DMS79 (cell line): ENCODE measurements around the gene ZC3H7B.
"Not testable (repeated sequence)": the region's sequence is repeated elsewhere in the genome, so short reads cannot be mapped to it uniquely, and the experiment has no call there.

Experiments used
- DNase-seq: peaks from one replicate; lab custom pipeline; 2025; lab: John Stamatoyannopoulos, UW

The ZC3H7B gene

GRCh38 chr22:41301085-41302020 is at the start of gene ZC3H7B:
Gene ZC3H7B (plus strand): TSS chr22:41301525. CDS start chr22:41320661, 19,136 bp downstream.
- peak; percentile 46 for DNase-seq

DNA sequence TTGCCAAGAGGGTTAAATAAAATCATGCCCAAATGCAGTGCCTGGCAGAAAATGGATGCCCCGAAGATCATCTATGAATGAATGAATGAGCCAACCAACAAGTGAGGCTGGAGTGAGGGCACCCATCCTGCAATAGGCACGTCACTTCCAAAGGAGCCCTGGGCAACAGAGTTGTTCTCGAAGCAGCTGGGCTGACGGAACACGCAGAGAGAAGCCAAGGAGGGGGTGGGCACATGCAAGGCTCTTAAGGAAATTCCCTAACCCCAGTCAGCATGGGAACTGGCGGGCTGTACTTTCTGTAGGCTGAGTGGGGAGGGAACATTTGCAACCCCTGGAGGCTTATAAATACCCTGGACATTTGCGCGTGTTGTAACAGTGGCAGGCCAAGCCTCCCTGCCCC is 49.0 kb upstream of the ZC3H7B start:
- DNase-seq = no peak

GRCh38 chr22:41254230-41254629 is 47.1 kb upstream of the ZC3H7B start:
- DNase-seq = no peak

DNA sequence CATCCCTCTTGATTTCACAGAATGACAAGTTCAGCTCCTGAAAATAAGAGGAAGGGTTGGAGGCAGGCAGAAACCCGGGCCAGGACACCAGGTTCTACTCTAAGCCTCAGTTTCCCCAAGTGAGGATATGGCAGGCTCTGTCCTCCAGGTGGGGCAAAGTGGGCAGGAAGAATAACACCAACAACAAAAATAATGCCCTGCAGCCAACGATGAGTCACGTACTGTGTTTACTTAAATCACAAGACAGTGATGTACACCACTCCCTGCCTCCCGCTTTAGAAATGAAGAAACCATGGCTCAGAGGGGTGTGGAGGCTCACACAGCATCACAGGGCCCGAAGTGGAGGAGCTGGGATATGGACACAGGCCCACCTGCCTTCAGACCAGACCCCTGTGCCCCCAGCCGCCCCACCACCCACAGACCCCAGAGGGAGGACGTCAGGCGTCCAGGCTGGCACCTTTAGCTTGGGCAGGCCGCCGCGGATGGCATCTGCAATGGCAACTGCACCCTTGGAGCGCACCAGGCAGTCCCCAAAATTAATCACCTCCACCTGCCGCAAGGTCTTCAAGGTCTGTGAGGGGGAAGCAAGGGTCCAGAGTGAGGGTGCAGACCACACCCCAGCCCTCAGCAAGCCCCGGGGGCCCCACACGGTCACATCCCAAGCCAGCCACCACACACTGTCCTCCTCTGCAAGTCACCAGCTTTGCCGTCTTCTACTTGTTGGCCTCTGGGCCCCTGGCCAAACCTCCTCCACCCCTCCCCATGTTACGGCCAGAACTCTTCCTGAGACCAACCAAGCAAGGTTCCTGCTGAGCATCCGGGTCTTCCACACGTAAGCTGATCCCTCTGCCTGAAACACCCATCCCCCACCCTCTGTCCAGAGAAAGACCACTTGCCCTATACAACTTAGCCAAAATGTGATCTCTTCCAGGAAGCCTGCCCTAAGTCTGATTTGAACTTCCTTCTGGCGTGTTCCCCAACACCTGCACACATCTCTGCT is 44.8 kb upstream of the ZC3H7B start:
- no peak for DNase-seq

- DNase-seq = no peak
These were observed 43.6 kb upstream of the ZC3H7B start for GRCh38 chr22:41257696-41258095.

- DNase-seq = not testable (repeated sequence)
These were observed 41.6 kb upstream of the ZC3H7B start for GRCh38 chr22:41259756-41260155.

GRCh38 chr22:41260871-41261270 is 40.5 kb upstream of the ZC3H7B start:
- DNase-seq = no peak

GRCh38 chr22:41261541-41262249 is 39.6 kb upstream of the ZC3H7B start:
- no peak for DNase-seq

DNA sequence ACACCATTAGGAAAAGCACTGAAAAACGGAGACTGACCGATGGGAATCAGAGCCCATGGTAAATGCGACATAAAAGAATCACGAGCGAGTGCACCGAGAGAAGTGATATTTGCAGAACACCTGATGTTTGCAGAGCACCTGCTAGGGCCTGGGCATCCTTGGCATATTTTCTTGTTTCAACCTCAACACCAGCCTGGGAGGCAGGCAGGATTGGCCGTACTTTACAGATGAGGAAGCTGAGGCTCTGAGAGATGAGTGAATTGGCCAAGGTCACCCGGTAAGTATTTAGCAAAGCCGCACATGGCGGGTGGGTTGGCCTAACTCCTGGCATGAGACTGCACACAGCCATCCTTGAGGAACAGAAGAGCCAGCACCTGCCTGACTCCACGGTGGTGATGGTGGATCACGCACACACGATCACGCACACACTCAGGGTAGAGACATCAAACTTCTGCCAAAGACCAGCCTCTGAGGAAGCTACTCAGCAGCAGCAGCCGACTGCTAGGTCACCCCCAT is 39.0 kb upstream of the ZC3H7B start:
- DNase-seq = no peak

DNA sequence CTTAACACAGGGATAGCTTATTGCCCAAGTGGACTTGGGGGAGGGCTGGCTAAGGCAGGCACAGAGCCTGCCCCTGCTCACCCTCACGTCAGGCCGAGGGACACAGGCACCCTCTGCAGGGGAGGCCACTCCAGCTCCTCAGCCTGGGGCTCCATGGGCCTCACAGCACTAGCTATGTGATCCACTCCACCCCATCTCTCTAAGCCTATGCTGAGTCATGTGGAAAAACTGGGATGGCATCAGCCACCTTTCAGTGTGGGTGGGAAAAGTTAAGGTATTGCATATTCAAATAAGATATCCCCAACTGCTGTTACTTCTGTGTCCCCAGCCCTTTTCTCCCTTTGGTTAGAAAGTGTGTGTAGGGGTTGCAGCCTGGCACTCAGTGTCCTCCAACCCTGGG is 37.6 kb upstream of the ZC3H7B start:
- no peak for DNase-seq

DNA sequence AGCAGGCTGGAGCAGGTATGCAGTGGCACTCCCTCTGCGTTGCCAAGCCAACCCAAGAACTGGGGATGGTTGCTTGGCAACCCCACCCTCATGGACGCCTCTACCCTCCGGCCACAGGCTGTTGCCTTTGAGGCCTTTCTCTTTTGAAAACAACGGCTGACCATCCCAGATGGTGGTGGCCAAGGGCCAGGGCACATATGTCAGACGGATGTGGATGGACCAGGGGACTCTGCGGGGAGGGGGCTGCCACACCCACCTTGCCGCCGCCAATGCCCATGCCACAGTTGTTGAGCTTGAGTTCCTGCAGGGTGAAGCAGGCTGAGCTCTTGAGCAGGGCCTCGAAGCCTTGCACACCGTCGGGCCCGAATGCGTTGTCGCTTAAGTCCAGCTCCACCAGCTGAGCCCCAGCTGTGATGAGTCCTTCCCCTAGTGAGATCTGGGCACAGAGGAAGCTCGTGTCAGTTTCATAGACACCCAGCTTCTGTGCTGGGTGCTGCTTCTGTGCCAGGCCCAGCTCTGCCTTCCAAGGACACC is 36.9 kb upstream of the ZC3H7B start:
- no peak for DNase-seq

DNA sequence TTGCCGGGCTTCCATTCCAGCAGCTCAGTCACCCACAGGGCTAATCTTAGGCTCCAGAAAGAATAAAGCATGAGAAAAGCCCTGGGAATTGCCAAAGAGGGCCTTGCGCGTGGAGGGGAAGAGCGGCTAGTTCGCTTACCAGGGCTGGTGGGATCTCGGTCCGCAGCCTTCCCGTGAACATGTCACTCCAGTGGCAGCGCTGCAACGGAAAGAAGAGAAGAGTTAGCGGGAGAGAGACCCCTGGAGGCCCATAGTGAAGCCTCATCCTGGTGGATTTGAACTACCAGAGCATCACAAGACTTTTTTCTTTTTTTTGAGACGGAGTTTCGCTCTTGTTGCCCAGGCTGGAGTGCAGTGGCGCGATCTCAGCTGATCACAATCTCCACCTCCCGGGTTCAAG is 33.4 kb upstream of the ZC3H7B start:
- no peak for DNase-seq

- no peak for DNase-seq
These were observed 29.5 kb upstream of the ZC3H7B start for GRCh38 chr22:41271787-41272186.

GRCh38 chr22:41273128-41273527 is 28.2 kb upstream of the ZC3H7B start:
- no peak for DNase-seq

DNA sequence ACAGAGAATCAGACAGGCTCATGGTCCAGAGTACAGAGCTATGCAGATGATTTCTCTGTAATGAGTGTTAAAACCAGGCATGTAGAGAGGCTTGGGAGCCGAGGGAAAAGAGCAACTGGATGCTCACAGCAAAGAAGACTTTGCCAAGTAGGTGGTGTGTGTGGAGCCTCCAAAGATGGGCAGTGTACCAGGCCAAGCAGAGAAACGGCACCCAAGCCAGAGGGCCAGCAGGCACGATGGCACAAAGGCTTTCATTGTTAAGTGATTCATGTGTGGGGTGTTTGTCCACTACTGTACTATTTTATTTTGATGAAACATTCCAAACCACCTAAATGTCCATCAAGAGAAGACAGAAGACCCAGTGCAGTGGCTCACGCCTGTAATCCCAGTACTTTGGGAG is 26.5 kb upstream of the ZC3H7B start:
- DNase-seq = no peak

DNA sequence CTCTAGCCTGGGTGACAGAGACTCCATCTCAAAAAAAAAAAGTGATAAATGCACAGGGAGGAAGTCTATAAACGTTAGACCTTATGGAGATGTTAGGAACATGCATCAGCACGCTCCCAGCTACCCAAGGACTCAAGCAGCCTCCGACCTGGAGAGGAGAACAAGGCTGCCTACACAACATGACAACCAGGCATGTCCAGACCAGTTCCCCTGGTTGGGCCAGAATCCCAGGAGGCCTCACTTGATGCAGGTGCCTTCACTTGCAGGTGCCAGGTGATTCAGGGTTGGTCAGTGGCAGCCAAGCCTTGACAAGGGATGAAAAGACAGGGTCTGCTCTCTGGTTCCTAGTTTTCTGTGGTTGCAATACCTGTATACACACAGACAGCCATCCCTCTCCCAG is 21.3 kb upstream of the ZC3H7B start:
- peak; percentile 52 for DNase-seq

DNA sequence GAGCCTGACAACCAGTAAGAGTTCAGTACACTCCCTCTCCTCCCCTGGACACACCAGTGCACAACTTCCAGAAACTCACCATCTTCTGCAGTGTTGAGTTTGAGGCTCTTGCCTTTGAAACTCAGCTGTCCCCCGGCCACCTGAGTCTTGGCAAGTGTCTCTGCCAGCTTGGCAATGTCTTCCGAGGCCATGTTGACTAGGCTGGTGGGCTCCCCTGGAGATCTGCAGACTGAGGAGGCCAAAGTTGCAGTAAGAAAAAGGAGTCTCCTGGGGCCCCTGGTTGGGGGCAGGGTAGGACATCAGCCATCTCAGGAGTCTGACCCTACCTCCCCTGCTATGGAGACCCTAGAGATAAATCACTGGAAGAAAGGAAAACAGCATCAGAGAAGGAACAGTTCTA is 20.5 kb upstream of the ZC3H7B start:
- no peak for DNase-seq

DNA sequence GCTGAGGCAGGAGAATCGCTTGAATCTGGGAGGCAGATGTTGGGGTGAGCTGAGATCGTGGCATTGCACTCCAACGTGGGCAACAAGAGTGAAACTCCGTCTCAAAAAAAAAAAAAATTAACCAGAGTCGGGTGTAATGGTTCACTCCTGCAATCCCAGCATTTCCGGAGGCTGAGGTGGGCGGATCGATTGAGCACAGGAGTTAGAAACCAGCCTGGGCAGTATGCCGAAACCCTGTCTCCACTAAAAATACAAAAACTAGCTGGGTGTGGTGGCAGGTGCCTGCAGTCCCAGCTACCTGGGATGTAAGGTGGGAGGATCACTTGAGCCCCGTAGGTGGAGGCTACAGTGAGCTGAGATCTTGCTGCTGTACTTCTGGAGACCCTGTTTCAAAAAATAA is 16.9 kb upstream of the ZC3H7B start:
- DNase-seq = no peak

- no peak for DNase-seq
These were observed 15.9 kb upstream of the ZC3H7B start for GRCh38 chr22:41285441-41285819.

DNA sequence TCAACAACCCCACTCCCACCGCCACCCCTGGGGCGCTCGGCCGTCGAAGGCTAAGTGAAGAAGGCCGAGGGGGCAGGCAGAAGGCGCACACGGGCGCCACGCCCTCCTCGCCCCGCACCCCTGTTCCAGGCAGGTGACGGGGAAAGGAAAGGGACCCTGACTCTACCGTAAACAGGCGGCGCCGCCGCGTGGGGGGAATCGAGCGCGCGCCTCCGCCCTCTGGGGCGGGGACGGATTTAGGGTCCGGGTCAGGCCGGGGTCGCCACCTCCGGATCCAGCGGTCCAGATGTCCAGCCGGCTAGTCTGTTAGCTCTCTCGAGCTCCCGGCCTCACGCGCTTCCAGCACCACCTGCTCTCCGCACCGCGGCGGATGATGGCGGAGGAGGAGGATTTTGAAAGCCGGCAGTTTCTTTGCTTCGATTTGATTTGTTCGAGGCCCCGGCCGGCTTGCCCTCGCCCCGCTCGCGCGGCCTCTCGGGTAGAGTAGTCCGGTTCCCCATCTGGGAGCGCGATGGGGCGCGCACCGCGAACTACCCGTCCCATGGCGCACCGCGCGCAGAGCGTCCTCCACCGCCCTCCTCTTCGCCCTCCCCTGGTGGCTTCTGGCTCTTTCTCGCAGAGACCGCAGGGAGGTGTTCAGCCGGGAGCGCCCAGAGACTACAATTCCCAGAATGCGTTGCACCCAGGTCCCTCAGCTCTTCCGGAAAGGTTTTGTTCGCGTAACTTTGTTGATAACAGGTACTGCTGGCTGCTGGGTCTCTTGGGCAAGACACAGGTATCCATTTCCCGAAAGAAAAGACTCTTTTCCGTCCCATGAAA is 15.3 kb upstream of the ZC3H7B start, which contains the start of gene RANGAP1:
Gene RANGAP1 (minus strand): TSS at position 368 of the 819 bp plus-strand sequence. CDS start 5,143 bp downstream, outside the sequence.
- peak; percentile 91 for DNase-seq
